ENCODE results near the gene DDX55.

DNA sequence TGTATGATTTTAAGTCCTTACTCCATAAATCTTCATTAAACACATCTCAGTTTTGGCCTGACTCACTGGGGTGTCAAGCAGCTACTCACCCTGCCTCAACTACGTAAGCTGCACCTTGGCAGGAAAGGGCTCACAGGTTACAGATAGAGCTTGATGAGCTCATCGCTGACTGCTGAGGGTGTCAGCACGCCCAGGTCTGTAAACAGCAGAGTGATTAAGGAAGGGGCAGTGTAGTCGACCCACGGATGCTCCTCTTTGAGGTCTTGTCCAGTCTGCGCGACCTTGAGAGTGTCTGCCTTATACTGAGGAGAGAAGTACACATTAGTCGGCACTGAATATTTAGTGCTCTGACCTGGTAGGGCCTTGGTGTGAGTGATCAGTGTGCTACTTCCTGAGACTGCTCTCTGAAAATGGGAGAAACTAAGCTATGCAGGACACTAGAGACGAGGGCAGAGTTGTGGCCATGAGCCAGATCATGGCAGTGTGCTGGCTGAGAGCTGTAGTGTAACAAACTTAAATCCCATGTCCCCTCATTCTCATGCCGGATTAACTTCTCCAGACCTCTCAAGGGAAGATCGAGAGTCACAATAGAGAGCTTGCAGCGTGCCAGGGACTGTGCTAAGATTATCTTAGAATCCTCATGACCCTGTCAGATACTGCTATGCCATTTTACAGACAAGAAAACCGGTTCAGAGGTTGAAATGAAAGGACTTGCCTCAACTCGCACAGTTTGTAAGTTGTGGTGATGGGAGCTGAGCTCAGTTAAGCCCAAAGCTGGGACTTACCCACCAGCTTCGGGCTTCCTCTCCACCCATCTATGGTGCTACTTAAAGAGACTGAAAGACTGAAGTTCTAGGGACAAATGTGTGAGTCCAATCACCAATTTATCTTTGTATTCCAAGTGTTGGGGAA is 20.0 kb downstream of the DDX55 start:
- no peak for TF ChIP-seq HOXA9 (CRISPR knock-in tag; IDR thresholded peaks at IDR 0.05; ENCODE audit: borderline replicate concordance)
- TF ChIP-seq BCL6 (CRISPR knock-in tag; IDR thresholded peaks at IDR 0.05): no peak
- TF ChIP-seq, protein P1, sequence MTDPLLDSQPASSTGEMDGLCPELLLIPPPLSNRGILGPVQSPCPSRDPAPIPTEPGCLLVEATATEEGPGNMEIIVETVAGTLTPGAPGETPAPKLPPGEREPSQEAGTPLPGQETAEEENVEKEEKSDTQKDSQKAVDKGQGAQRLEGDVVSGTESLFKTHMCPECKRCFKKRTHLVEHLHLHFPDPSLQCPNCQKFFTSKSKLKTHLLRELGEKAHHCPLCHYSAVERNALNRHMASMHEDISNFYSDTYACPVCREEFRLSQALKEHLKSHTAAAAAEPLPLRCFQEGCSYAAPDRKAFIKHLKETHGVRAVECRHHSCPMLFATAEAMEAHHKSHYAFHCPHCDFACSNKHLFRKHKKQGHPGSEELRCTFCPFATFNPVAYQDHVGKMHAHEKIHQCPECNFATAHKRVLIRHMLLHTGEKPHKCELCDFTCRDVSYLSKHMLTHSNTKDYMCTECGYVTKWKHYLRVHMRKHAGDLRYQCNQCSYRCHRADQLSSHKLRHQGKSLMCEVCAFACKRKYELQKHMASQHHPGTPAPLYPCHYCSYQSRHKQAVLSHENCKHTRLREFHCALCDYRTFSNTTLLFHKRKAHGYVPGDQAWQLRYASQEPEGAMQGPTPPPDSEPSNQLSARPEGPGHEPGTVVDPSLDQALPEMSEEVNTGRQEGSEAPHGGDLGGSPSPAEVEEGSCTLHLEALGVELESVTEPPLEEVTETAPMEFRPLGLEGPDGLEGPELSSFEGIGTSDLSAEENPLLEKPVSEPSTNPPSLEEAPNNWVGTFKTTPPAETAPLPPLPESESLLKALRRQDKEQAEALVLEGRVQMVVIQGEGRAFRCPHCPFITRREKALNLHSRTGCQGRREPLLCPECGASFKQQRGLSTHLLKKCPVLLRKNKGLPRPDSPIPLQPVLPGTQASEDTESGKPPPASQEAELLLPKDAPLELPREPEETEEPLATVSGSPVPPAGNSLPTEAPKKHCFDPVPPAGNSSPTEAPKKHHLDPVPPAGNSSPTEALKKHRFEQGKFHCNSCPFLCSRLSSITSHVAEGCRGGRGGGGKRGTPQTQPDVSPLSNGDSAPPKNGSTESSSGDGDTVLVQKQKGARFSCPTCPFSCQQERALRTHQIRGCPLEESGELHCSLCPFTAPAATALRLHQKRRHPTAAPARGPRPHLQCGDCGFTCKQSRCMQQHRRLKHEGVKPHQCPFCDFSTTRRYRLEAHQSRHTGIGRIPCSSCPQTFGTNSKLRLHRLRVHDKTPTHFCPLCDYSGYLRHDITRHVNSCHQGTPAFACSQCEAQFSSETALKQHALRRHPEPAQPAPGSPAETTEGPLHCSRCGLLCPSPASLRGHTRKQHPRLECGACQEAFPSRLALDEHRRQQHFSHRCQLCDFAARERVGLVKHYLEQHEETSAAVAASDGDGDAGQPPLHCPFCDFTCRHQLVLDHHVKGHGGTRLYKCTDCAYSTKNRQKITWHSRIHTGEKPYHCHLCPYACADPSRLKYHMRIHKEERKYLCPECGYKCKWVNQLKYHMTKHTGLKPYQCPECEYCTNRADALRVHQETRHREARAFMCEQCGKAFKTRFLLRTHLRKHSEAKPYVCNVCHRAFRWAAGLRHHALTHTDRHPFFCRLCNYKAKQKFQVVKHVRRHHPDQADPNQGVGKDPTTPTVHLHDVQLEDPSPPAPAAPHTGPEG (CRISPR knock-in tag; IDR thresholded peaks at IDR 0.05): no peak
- no peak for TF ChIP-seq TP53 (CRISPR knock-in tag; conservative IDR thresholded peaks at IDR 0.05)
- TF ChIP-seq HDAC2 (CRISPR knock-in tag; IDR thresholded peaks at IDR 0.05): no peak
- TF ChIP-seq SETDB1 (CRISPR knock-in tag; IDR thresholded peaks at IDR 0.05; ENCODE audit: borderline replicate concordance): no peak
- no peak for TF ChIP-seq ETV6 (CRISPR knock-in tag; conservative IDR thresholded peaks at IDR 0.05)

Measured in HepG2 (cell line).